ENCODE results near the gene NAA35. TPM values are rescaled to one million over a fixed set of nuclear protein-coding genes. Genes with fewer than 3 reads are reported as not detected.

The NAA35 gene
- total and polyA plus RNA-seq, 2 of the 8 experiments (the other 6 are each of a cell fraction or from before 2014, with no cell fraction given): 12.9 to 35.2 TPM

- TF ChIP-seq RNF2 (IDR thresholded peaks at IDR 0.05; ENCODE audit: borderline replicate concordance, low read depth, low read length, missing control alignments, poor library complexity, severe bottlenecking) (no peak), SIN3A (conservative IDR thresholded peaks at IDR 0.05 in 1 of 2, IDR thresholded peaks at IDR 0.05 in 1 of 2; ENCODE audit: low read depth in 1 of 2, low read length in 2 of 2) (no peak)
Measured at GRCh38 chr9:86045654-86046053, 104.7 kb downstream of the NAA35 start (continued).
